LNCAP (cell line): ENCODE results near the gene MPV17.
A peak's percentile ranks its signal among the peaks of the same experiment; 100 is the strongest.

Experiments
- TF ChIP-seq, protein P1 (sequence below): fragments of 450-650 bp; IDR thresholded peaks from 2 replicates; pipeline ENCODE4 v1.5.1; 2017; ENCODE audit warnings: mild to moderate bottlenecking

The MPV17 gene

DNA sequence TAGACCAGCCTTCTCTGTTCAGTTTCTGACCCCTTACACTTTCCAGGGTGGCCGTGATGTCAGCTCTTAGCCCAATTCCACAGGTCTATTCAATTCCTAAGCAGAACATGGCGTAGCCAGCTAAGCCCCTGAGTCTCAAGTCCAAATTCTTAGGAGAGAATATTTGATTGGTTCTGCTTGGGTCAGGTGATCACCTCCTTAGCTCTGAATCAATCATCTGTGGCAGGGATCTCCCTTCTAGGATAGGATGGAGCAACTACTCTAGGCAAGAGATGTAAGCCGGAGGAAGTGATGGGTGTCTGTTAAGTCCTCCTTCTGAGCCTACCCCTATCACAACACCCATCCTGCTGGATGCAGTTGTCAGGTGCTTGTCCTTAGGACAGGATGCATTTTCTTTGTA is 25.7 kb downstream of the MPV17 start:
- TF ChIP-seq, protein P1, sequence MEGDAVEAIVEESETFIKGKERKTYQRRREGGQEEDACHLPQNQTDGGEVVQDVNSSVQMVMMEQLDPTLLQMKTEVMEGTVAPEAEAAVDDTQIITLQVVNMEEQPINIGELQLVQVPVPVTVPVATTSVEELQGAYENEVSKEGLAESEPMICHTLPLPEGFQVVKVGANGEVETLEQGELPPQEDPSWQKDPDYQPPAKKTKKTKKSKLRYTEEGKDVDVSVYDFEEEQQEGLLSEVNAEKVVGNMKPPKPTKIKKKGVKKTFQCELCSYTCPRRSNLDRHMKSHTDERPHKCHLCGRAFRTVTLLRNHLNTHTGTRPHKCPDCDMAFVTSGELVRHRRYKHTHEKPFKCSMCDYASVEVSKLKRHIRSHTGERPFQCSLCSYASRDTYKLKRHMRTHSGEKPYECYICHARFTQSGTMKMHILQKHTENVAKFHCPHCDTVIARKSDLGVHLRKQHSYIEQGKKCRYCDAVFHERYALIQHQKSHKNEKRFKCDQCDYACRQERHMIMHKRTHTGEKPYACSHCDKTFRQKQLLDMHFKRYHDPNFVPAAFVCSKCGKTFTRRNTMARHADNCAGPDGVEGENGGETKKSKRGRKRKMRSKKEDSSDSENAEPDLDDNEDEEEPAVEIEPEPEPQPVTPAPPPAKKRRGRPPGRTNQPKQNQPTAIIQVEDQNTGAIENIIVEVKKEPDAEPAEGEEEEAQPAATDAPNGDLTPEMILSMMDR, result no peak

DNA sequence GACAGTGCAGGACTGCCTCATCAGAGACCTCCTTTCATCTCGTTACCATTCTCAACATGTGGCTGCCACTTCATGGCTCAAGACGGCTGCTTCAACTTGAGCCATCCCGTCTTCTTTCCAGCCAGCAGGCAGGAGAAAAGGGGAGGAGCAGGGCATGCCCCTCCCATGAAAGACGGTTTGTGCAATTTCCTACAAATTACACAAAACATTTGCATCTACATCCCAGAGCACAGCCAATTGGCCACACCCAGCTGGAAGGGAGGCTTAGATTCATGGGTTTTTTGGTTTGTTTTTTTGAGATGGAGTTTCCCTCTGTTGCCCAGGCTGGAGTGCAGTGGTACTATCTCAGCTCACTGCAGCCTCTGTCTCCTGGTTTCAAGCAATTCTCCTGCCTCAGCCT is 26.4 kb downstream of the MPV17 start:
- TF ChIP-seq, protein P1, result no peak

DNA sequence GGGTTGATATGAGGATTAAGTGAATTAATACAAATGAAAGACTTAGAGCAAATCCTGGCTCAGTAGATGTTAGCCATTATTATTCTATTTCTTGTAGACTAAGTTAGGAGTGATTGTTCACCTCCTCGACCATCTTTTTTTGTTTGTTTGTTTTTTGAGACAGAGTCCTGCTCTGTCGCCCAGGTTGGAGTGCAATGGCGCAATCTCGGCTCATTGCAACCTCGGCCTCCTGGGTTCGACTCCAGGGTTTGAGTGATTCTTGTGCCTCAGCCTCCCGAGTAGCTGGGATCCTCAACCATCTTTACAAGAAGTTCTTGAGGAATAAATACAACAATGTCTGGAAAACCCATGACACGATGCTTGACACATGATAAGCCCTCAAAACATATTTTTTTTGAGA is 28.0 kb downstream of the MPV17 start:
- TF ChIP-seq, protein P1, result no peak

DNA sequence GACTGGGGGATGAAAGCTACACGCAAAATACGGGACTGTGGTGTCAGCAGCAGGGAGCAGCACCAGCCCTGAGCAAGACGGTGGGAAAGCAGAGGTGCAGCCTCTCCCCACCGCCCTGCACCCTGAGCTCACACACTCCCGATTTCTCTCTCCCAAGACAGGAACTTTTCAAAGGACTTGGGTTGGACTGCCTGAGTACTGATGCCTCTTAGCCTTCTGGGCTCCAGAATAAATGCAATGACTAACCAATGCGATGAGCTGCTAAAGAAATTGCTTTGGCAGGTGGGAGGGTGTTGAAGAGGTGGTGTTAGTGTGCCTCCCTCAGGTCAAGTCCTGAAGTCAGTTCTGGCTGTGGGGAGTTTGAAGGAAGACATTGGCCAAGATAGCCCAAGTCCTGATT is 31.0 kb downstream of the MPV17 start:
- TF ChIP-seq, protein P1, result peak; percentile 32; the same call in 1 of the 2 replicates

DNA sequence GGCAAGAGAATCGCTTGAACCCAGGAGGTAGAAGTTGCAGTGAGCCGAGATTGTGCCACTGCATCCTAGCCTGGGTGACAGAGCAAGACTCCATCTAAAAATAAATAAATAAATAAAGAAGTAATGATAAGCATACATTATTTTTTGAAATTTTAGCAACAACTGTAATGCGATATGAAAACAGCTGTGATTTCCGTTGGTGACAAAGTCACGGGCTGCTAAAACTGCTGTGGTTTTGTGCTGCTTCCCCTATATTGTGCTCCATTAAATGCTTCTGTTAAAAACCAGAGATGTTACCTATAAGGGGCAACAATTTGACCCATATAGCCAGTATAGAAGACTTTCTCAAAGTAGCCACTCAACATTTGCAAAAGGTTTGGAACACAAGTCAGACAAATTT is 32.3 kb downstream of the MPV17 start:
- TF ChIP-seq, protein P1, result no peak

DNA sequence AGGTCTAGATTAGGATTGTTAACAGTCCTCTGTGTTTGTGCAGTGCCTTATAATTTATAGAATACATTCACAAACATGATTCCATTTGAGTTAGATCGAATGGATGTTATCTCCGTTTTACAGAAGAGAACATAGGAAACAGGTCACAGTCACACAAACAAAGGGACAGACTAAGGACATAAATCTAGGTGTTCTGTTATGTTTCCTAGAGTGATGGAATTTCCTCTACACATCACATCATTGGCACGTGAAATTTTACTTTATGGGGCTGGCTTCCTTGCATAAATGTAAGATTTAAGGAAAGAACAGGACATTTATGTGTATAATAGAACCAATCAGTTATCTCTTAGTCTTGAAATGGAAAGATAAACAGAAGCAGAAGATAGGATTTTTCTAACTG is 34.3 kb downstream of the MPV17 start:
- TF ChIP-seq, protein P1, result no peak

DNA sequence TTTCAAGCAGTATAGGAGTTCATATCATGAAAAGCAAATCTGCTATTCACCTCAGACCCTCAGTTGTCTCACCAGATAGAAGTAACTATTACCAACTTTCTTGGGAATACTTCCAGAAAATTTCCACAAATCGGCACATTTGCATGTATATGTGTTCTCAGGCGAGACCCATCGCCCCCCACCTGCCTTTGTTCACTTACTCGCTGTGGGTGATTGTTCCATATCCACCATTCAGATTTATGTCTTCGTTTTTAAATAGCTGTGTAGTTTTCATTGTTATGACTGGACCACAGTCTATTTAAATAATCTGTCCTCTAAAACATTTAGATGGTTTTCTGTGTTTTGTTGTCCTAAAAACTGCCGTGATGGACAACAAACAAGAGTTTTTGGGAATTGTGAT is 37.4 kb downstream of the MPV17 start:
- TF ChIP-seq, protein P1, result no peak

DNA sequence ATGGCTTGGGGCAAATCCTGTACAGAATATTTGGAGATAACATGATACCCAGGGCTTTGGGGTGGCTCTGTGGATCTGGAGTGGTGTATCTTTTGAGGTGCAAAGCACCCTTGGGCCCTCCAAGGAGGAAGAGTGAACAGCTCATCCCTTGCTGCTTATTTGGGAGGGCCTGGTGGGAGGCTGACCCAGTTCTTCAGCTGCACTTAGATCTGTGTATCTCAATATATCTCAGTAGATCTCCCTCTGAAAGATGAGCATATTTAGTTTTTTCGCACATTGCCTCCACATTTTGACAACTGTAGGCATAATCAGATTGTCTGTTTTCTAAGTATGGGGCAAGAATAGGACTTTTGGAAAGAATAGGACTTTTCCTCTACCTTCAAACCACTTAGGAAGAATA is 37.9 kb downstream of the MPV17 start:
- TF ChIP-seq, protein P1, result no peak
